ENCODE measurements around the gene PARP14. TPM values are rescaled to one million over a fixed set of nuclear protein-coding genes. Genes with fewer than 3 reads are reported as not detected.
"Not testable (repeated sequence)": the region's sequence is repeated elsewhere in the genome, so short reads cannot be mapped to it uniquely, and the experiment has no call there.

The PARP14 gene
- total RNA-seq, 1 experiment from 2014 or later, result 20.4 TPM

- no peak for DNase-seq (ENCODE audit: low spot score)
Measured at GRCh38 chr3:122725106-122725505, 44.5 kb downstream of the PARP14 start.

- no peak for DNase-seq (ENCODE audit: low spot score)
Measured at GRCh38 chr3:122727294-122727693, 46.7 kb downstream of the PARP14 start.

GRCh38 chr3:122727766-122728165 is 47.1 kb downstream of the PARP14 start:
- no peak for DNase-seq (ENCODE audit: low spot score)

GRCh38 chr3:122728186-122728585 is 47.5 kb downstream of the PARP14 start:
- no peak for DNase-seq (ENCODE audit: low spot score)

GRCh38 chr3:122728756-122729514 is 48.3 kb downstream of the PARP14 start:
- no peak for DNase-seq (ENCODE audit: low spot score)

- DNase-seq (ENCODE audit: low spot score), result no peak
Measured at GRCh38 chr3:122730240-122730639, 49.6 kb downstream of the PARP14 start.

- not testable (repeated sequence) for DNase-seq (ENCODE audit: low spot score)
Measured at GRCh38 chr3:122732682-122733525, 52.3 kb downstream of the PARP14 start.

- DNase-seq (ENCODE audit: low spot score), result no peak
Measured at GRCh38 chr3:122739172-122739571, 58.5 kb downstream of the PARP14 start.

GRCh38 chr3:122742234-122742633 is 61.6 kb downstream of the PARP14 start:
- no peak for DNase-seq (ENCODE audit: low spot score)

- DNase-seq (ENCODE audit: low spot score), result no peak
Measured at GRCh38 chr3:122743581-122744120, 63.0 kb downstream of the PARP14 start.

GRCh38 chr3:122745369-122746021 is 64.9 kb downstream of the PARP14 start:
- peak; percentile 45 for DNase-seq (ENCODE audit: low spot score)

- DNase-seq (ENCODE audit: low spot score), result not testable (repeated sequence)
Measured at GRCh38 chr3:122747295-122747694, 66.7 kb downstream of the PARP14 start.

GRCh38 chr3:122748347-122748746 is 67.7 kb downstream of the PARP14 start:
- DNase-seq (ENCODE audit: low spot score), result no peak

GRCh38 chr3:122754929-122755328 is 74.3 kb downstream of the PARP14 start:
- DNase-seq (ENCODE audit: low spot score), result peak; percentile 40

- no peak for DNase-seq (ENCODE audit: low spot score)
Measured at GRCh38 chr3:122755491-122755890, 74.9 kb downstream of the PARP14 start.

GRCh38 chr3:122758877-122759560 is 78.4 kb downstream of the PARP14 start:
- no peak for DNase-seq (ENCODE audit: low spot score)

- peak; percentile 63 for DNase-seq (ENCODE audit: low spot score)
Measured at GRCh38 chr3:122760453-122761271, 80.0 kb downstream of the PARP14 start.

GRCh38 chr3:122766430-122766829 is 85.8 kb downstream of the PARP14 start:
- DNase-seq (ENCODE audit: low spot score), result no peak

- DNase-seq (ENCODE audit: low spot score), result no peak
Measured at GRCh38 chr3:122767540-122768372, 87.1 kb downstream of the PARP14 start.
